Body of pancreas (tissue), 4 donors: ENCODE results near the gene FOXB1.

Experiments
- CTCF ChIP-seq, 7 experiments: fragments of 450-650 bp in 4 of 7; fragments of 200-600 bp in 3 of 7; sonication (generic) in 3 of 7; IDR thresholded peaks; one replicate each; pipeline ENCODE4 v1.5.1; 2016 to 2019; ENCODE audit warnings: antibody characterized with exemption in 7 of 7
- POLR2A ChIP-seq, 3 donors: fragments of 450-650 bp; IDR thresholded peaks; one replicate each; pipeline ENCODE4 v1.6.1; 2016; ENCODE audit warnings: antibody characterized with exemption in 3 of 3, mild to moderate bottlenecking in 2 of 3

GRCh38 chr15:59960318-59960717 is 43.8 kb upstream of the FOXB1 start:
- TF ChIP-seq CTCF (IDR thresholded peaks at IDR 0.05) = no peak
- no peak for TF ChIP-seq POLR2A (IDR thresholded peaks at IDR 0.05)
